Activated naive CD4-positive, alpha-beta T cell treated with anti-CD3 and anti-CD28 coated beads for 36 hours (primary cell): ENCODE measurements around the gene TRIOBP. TPM values are rescaled to one million over a fixed set of nuclear protein-coding genes. Genes with fewer than 3 reads are reported as not detected.

Experiments used
- CTCF ChIA-PET: fragments of 350-600 bp; sonication (Branson Sonifier 250); formaldehyde crosslinking; loops from one replicate; lab custom pipeline; 2021; ENCODE audit warnings: antibody characterized with exemption; lab: Charles Lee
- DNase-seq: peaks from one replicate; pipeline ENCODE4 v3.0.0-alpha.2; 2020
- H3K27ac Mint-ChIP-seq: one replicate; pipeline ENCODE4 v1.8.0; 2021; ENCODE audit warnings: mild to moderate bottlenecking, mixed read lengths
- H3K27me3 Mint-ChIP-seq: one replicate; pipeline ENCODE4 v1.8.0; 2021; ENCODE audit warnings: low read depth, mixed read lengths
- H3K36me3 Mint-ChIP-seq: one replicate; pipeline ENCODE4 v1.8.0; 2021; ENCODE audit warnings: low read depth, mixed read lengths
- H3K4me1 Mint-ChIP-seq: one replicate; pipeline ENCODE4 v1.8.0; 2021; ENCODE audit warnings: low read depth, mixed read lengths
- H3K4me3 Mint-ChIP-seq: one replicate; pipeline ENCODE4 v1.8.0; 2021; ENCODE audit warnings: mild to moderate bottlenecking, moderate library complexity, mixed read lengths
- H3K9me3 Mint-ChIP-seq: one replicate; pipeline ENCODE4 v1.8.0; 2021; ENCODE audit warnings: mixed read lengths
- intact Hi-C: fragments of 100-400 bp; cut with micrococcal nuclease; formaldehyde crosslinking; loops from one replicate; pipeline ENCODE4 v1.15.1; 2023
- total RNA-seq, 2 experiments: library from RNA; stranded (reverse); gene quantifications; one replicate each; pipeline ENCODE4 v1.2.3, GENCODE V29; 2021

TRIOBP gene
- total RNA-seq, 2 experiments from 2014 or later: 17.5 to 18.8 TPM

DNA sequence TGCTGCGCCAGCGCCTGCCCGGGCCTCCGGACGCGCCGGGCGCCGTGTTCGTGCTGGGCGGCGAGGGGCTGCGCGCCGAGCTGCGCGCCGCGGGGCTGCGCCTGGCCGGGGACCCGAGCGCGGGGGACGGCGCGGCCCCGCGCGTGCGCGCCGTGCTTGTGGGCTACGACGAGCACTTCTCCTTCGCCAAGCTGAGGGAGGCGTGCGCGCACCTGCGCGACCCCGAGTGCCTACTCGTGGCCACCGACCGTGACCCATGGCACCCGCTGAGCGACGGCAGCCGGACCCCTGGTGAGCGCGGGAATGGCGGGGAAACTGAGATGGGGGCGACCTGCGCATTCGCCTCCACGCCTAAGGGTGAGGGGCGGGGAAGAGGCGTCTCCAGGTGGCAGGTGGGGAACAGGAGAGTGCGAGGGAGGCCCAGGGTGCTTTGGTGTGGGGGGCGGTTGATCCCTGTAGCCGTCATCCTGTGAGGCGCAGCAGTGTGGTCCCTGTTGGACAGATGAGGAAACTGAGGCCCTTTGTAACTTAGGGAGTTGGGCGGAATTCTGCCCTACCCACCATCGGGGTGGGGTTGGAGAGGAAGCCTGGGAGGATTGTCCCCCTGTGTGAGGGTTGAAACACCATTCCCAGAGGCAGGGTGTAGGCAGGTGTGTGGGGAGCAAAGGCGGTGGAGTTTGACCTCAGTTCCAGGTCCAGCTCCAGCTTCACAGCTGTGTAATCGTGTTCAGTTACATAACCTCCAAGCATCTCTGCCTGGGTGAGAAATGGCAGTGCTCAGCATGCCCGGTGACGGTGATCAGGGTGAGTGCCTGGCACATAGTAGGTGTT, 37.6 kb upstream of the TRIOBP start:
- CTCF ChIA-PET: interaction anchor here (0.6 to 11.2 kb wide), 12 partner anchors 12 to 63 kb away, joined by 3 to 101 read pairs (median 4); partner anchors contain the start of genes LGALS1 and SH3BP1
- Mint-ChIP-seq H3K27me3 (no peaks in the 10 kb centered on the region), H3K4me1 (peaks cover 39% of the 10 kb centered on the region), H3K9me3 (no peaks in the 10 kb centered on the region), H3K4me3 (peak overlapping the region; percentile 84), H3K36me3 (peaks cover 1% of the 10 kb centered on the region), H3K27ac (peak overlapping the region; percentile 13)
- intact Hi-C loops: no loop called here
- no peak for DNase-seq

DNA sequence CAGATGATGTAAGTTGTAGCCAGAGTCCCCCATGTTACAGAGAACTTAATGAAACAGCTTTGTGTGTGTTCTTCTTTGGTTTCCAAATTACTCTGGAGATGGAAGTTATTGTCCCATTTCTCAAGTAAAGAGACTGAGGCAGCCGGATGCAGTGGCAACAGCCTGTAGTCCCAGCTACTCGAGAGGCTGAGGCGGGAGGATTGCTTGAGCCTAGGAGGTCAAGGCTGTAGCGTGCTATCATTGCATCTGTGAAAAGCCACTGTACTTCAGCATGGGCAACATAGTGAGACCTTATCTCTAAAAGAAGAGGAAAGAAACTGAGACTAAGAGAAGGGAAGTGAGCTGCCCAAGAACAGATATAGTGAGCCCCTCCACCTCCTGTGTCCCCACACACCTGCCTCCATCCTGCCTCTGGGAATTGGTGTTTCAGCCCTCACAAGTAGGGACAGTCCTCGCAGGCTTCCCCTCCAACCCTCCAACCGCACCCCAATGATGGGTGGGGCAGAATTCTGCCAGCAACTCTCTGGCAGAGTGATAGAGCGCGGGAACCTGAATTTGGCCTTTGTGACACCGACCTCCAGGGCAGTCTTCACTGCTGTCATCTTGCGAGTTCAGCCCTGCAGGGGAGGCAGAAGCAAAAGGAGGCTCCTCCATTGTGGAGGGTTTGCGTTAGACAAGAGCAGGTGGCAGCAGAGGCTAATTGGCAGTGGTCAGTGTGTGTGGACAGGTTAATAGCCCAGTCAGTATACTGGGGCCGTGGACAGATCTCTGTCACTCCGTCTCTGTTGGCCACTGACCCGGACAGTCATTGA, 36.7 kb upstream of the TRIOBP start:
- Mint-ChIP-seq H3K4me1 (peaks cover 39% of the 10 kb centered on the region), H3K4me3 (peak overlapping the region; percentile 84), H3K9me3 (no peaks in the 10 kb centered on the region), H3K36me3 (peaks cover 1% of the 10 kb centered on the region), H3K27ac (peak overlapping the region; percentile 13), H3K27me3 (no peaks in the 10 kb centered on the region)
- CTCF ChIA-PET: interaction anchor here (0.5 to 11.2 kb wide), 7 partner anchors 11 to 85 kb away, joined by 3 to 101 read pairs (median 3); partner anchors contain the start of gene SH3BP1
- intact Hi-C loops: no loop called here
- no peak for DNase-seq

DNA sequence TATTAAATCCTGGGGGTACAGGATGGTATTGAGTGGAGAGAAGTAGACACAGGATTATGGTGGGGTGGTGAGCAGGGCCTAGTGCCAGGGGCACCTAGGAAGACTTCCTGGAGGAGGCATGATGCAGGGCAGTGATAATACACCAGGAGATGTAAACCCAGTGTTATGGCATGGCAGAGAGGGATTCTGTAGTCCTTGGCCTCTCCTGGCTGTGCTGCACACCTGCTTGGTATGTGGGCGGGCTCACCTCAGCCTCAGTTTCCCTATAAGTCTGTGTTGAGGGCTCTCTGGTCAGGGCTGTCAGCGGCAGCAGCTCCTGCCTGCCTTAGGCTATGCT, 36.2 kb upstream of the TRIOBP start:
- Mint-ChIP-seq H3K27me3 (no peaks in the 10 kb centered on the region), H3K27ac (no peak overlapping the region), H3K4me3 (peak overlapping the region; percentile 84), H3K9me3 (no peaks in the 10 kb centered on the region), H3K4me1 (peaks cover 39% of the 10 kb centered on the region), H3K36me3 (peaks cover 4% of the 10 kb centered on the region)
- no peak for DNase-seq
- CTCF ChIA-PET: interaction anchor here (0.5 to 11.2 kb wide), 4 partner anchors 18 to 86 kb away, joined by 3 to 101 read pairs (median 20); no protein-coding TSS in a partner anchor
- intact Hi-C loops: loop anchor here (1.0 kb wide), 1 partner anchor 21 kb away; no protein-coding TSS in a partner anchor

DNA sequence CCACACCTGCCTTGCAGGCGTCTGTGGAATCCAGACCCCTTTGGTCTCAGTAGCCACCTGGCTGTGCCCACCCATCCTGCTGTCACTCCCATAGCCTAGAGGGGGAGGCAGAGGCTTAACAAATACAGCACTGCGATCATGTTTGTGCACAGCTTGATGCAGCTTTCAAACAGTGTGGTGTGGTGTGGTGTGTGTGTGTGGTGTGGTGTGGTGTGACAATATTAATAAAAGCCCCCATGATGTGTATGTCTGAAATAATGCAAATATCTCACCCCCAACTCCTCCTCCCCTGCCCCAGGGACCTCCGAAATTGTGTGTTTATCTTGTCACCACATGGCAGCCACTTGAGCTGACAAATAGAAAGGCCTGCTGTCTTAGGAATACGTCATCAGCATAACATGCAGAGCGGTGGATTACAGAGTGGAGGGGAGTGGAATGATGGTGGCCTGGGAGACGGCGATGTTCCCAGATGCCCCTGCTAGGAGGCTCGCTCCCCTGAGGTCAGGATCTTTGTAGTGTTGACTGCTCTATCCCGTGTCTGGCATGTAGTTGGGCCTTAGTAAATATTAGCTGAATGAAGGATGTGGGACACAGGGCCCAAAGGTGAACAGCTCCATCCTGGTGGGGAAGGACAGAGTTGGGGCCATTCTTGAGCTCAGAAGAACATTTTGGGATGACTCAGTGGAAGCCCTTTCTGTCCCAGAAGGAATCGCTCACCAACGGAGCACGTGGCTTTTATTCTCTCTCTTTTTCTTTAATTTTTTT, 35.5 kb upstream of the TRIOBP start:
- intact Hi-C loops: loop anchor here (1.0 kb wide), 1 partner anchor 20 kb away; no protein-coding TSS in a partner anchor
- Mint-ChIP-seq H3K4me3 (no peak overlapping the region), H3K4me1 (peaks cover 38% of the 10 kb centered on the region), H3K36me3 (peaks cover 7% of the 10 kb centered on the region), H3K27ac (no peak overlapping the region), H3K27me3 (no peaks in the 10 kb centered on the region), H3K9me3 (no peaks in the 10 kb centered on the region)
- CTCF ChIA-PET: interaction anchor here (0.5 to 11.2 kb wide), 9 partner anchors 10 to 87 kb away, joined by 3 to 101 read pairs (median 6); partner anchors contain the start of gene LGALS1
- DNase-seq: no peak

DNA sequence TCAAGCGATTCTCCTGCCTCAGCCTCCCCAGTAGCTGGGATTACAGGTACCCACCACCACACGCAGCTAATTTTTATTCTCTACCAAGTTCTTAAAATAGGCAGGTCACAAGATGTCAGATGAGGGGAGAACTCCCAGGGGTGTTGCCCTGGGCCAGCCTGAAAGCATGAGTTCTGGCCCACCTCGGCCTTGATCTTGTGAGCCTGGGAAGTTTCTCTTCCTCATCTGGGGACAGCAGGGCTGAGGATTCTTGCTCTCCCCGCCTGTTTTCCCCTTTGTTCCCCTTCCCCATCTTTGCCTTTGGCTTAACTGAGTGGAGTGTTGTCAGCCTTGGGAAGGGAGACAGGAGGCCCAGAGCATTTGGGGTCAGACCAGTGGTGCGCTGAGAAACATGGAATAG, 34.8 kb upstream of the TRIOBP start:
- Mint-ChIP-seq H3K4me1 (peaks cover 37% of the 10 kb centered on the region), H3K27ac (no peak overlapping the region), H3K9me3 (no peaks in the 10 kb centered on the region), H3K4me3 (no peak overlapping the region), H3K27me3 (no peaks in the 10 kb centered on the region), H3K36me3 (peaks cover 7% of the 10 kb centered on the region)
- CTCF ChIA-PET: interaction anchor here (0.6 to 11.2 kb wide), 9 partner anchors 9 to 56 kb away, joined by 3 to 101 read pairs (median 6); partner anchors contain the start of gene LGALS1
- DNase-seq: no peak
- intact Hi-C loops: no loop called here

DNA sequence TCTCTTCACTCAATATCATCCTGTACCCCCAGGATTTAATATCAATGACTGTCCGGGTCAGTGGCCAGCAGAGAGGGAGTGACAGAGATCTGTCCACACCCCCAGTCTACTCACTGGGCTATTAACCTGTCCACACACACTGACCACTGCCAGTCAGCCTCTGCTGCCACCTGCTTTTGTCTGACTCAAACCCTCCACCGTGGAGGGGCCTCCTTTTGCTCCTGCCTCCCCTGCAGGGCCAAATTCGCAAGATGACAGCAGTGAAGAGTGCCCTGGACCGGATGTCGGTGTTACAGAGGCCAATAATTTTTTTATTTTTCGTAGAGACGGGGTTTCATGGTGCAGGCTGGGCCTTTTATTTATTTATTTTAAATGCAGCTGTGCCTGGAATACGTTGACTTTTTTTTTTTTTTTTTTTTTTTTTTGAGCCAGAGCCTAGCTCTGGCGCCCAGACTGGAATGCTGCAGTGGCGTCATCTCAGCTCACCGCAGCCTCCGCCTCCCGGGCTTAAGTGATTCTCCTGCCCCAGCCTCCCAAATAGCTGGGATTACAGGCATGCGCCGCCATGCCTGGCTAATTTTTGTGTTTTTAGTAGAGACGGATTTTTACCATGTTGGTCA, 33.2 kb upstream of the TRIOBP start:
- DNase-seq: no peak
- H3K27me3 Mint-ChIP-seq: no peaks in the 10 kb centered on the region
- H3K9me3 Mint-ChIP-seq: no peaks in the 10 kb centered on the region
- no peak overlapping the region for H3K27ac Mint-ChIP-seq
- peaks cover 7% of the 10 kb centered on the region for H3K36me3 Mint-ChIP-seq
- intact Hi-C loops: no loop called here
- CTCF ChIA-PET: interaction anchor here (0.6 to 11.2 kb wide), 5 partner anchors 8 to 57 kb away, joined by 3 to 101 read pairs (median 6); no protein-coding TSS in a partner anchor
- no peak overlapping the region for H3K4me3 Mint-ChIP-seq
- peaks cover 29% of the 10 kb centered on the region for H3K4me1 Mint-ChIP-seq

DNA sequence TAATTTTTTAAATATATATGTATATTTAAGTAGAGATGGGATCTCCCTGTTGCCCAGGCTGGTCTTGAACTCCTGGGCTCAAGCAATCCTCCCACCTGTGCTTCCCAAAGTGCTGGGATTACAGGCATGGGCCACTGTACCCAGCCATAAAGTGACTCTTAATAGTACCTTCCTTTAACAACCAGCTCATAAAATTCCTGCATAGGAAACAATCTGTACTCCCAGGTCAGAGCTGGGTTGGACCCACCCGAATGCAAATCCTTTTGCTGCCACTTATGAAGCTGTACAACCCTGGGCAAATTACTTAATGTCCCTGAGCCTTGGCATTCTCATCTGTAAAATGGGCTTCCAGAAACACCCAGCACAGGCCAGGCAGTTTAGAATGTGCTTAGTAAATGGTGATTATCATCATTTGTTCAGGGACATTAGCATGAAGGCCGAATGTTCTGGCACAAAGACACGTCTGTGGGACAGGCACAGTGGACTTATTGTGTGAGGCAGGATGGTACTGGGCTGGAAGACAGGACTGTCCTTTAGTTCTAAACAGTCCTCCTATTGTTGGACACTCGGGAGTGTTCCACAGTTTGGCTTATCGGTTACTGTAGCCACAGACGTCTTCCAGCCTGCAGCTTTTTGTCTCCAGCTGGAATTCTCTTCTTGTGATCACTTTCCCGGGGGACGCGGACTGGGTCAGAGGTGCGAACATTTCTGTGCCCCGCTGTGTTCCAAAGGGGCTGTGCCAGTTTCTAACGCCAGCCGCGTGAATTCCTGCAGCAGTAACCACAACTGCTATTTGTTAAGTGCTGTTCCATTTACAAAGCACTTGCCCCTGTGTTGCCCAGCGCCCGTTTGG, 32.4 kb upstream of the TRIOBP start:
- Mint-ChIP-seq H3K36me3 (peaks cover 7% of the 10 kb centered on the region), H3K27me3 (no peaks in the 10 kb centered on the region), H3K4me1 (peaks cover 27% of the 10 kb centered on the region), H3K4me3 (no peak overlapping the region), H3K9me3 (no peaks in the 10 kb centered on the region), H3K27ac (no peak overlapping the region)
- intact Hi-C loops: no loop called here
- no peak for DNase-seq
- CTCF ChIA-PET: interaction anchor here (0.6 to 11.2 kb wide), 2 partner anchors 21 to 40 kb away, joined by 3 to 101 read pairs; no protein-coding TSS in a partner anchor

DNA sequence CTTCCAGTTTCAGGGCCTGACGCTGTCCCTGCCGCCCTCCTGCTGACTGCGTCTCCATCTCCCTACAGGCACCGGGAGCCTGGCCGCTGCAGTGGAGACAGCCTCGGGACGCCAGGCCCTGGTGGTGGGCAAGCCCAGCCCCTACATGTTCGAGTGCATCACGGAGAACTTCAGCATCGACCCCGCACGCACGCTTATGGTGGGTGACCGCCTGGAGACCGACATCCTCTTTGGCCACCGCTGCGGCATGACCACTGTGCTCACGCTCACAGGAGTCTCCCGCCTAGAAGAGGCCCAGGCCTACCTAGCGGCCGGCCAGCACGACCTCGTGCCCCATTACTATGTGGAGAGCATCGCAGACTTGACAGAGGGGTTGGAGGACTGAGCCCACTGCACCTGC, 31.4 kb upstream of the TRIOBP start:
- H3K27ac Mint-ChIP-seq: no peak overlapping the region
- DNase-seq: no peak
- CTCF ChIA-PET: no interaction called here
- no peaks in the 10 kb centered on the region for H3K9me3 Mint-ChIP-seq
- peaks cover 7% of the 10 kb centered on the region for H3K36me3 Mint-ChIP-seq
- peaks cover 20% of the 10 kb centered on the region for H3K4me1 Mint-ChIP-seq
- no peaks in the 10 kb centered on the region for H3K27me3 Mint-ChIP-seq
- no peak overlapping the region for H3K4me3 Mint-ChIP-seq
- intact Hi-C loops: no loop called here

DNA sequence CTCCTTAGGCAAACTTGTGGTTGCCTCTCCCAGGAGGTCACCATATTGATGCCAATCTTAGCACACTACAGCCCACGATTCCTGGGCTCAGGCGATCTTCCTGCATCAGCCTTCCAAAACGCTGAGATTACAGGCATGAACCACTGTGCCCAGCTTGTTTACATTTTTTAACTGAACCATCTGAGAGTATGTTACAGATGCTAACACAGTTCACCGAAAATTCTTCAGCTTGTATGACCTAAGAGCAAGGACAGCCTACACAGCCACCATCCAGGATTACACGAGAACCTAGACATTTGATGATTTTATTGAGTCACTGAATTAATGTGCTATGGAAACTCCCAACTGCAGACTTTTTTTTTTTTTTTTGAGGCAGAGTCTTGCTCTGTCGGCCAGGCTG, 27.3 kb upstream of the TRIOBP start:
- no peaks in the 10 kb centered on the region for H3K27me3 Mint-ChIP-seq
- no peak for DNase-seq
- no peak overlapping the region for H3K4me3 Mint-ChIP-seq
- H3K9me3 Mint-ChIP-seq: no peaks in the 10 kb centered on the region
- CTCF ChIA-PET: interaction anchor here (2.5 to 6.4 kb wide), 2 partner anchors 11 to 26 kb away, joined by 12 to 44 read pairs; partner anchors contain the start of gene PDXP
- peaks cover 6% of the 10 kb centered on the region for H3K36me3 Mint-ChIP-seq
- no peak overlapping the region for H3K27ac Mint-ChIP-seq
- intact Hi-C loops: no loop called here
- peaks cover 38% of the 10 kb centered on the region for H3K4me1 Mint-ChIP-seq

DNA sequence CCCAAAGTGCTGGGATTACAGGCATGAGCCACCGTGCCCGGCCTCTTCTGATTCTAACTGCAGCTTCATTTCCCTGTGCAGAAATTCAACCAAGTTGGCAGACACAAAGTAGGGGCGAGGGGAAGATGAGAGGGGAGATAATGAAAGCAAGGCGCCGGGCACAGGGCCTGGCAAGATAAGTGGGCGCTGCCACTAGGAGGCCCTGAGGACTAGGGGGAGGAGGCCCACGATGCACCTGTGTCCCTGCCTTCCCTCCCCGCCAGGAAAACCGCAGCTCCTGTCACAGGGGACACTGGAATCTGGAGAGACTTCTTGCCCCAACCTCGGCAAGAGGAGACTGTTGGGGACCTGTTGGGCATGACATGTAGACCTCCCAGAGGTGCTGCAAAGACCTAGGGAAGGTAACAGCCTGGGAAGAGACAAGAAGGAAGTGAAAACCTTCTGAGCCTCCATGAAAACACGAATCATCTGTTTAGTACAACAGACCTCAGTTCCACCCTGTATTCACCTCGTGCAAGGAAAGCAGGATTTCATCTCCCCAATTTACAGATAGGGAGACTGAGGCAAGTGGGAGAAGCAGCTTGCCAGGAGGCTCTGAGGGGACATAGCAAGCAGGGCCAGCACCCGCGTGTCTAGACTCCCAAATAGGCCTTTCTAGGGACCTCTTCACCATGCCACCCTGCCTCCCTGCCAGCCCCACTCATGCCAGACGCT, 24.5 kb upstream of the TRIOBP start:
- peaks cover 57% of the 10 kb centered on the region for H3K4me1 Mint-ChIP-seq

More for the DNA sequence above, 24.5 kb upstream of the TRIOBP start:
- H3K27me3 Mint-ChIP-seq: no peaks in the 10 kb centered on the region
- CTCF ChIA-PET: interaction anchor here (1.1 to 15.6 kb wide), 7 partner anchors 11 to 38 kb away, joined by 3 to 260 read pairs (median 5); partner anchors contain the start of genes PDXP and SH3BP1
- no peaks in the 10 kb centered on the region for H3K36me3 Mint-ChIP-seq
- DNase-seq: no peak
- H3K4me3 Mint-ChIP-seq: no peak overlapping the region
- no peaks in the 10 kb centered on the region for H3K9me3 Mint-ChIP-seq
- peak overlapping the region; percentile 37 for H3K27ac Mint-ChIP-seq
- intact Hi-C loops: loop anchor here (10.0 kb wide), 1 partner anchor 438 kb away; no protein-coding TSS in a partner anchor
